DMS153 treated with DMSO at 0.1 percent for 48 hours (cell line): ENCODE data around the gene RANBP3.

Experiments used
- DNase-seq: peaks from one replicate; lab custom pipeline; 2025; ENCODE audit not compliant: unreplicated experiment; lab: John Stamatoyannopoulos, UW

The RANBP3 gene

DNA sequence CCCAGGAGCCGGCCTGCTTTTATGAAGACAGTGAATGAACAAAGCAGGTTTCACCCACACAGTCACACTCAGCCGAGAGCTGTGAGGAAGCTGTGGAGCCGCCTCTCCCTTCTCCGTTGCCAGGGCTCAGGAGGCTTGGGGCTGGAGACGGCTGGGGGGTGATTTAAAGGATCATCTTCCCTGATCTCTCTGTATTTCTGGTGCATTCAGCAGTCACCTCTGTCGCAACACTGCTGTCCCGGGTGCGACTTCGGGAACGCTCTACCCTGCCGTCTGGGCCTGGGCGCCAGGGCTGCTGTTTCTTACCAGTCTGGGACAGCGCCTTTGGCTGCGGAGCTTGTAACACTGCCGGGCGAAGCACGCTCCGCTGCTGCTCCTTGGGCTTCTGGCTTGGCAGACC, 45.8 kb downstream of the RANBP3 start:
- DNase-seq, result no peak

DNA sequence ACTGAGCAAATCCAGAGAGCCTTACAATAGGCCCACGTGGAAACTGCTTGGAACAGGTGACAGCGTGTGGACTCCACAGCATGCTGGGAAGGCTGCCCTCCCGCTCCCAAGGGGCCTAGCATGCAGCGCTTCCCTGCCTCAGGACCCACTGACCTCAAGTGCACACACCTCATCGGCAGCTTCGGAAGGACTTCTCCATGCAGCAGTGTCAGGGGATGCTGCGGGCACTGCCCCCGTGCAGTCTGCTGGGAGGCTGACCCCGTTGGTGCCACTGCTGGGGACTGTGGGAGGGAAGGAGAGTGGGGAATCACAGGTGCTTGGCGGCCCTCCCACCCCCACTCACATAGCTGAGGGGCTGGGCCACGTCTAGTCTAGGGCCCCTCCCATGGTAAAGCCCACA, 46.7 kb downstream of the RANBP3 start:
- no peak for DNase-seq

DNA sequence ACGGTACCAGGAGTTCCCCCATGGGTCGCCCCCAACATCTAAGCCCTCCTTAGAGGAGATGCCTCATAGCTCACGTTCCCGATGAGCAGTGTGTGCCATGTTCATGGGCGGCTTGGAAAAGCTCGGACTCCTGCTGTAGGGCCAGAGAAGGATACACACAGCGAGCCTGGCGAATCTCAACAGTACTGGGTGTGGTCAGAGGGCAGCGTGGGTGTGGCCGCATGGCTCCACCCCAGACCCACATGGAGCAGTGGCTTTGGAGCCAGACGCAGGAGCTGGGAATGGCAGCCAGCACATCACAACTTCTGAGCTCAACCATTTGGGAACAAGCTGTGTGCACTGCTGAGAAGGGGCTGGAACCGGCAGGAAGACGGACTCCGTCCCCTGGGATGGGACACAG, 48.3 kb downstream of the RANBP3 start:
- DNase-seq, result no peak

DNA sequence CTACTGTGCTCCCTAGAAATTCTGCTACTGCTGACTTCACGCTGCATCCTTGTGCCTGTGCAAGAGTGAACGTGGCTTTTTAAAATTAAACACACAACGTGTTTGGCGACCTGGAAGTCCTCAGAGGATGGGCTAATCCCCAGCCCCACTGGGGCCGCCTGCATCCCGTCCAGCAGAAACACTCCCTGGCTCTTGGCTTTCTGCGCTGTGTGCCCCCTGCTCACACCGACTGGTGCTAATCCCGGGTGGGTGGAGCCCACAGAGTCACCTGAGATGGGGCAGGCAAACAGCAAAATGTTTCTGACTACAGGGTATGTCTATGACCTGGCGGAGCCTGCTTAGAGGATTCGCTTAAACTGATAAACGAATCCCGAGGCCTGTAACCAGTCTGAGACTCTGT, 48.8 kb downstream of the RANBP3 start:
- DNase-seq, result no peak

DNA sequence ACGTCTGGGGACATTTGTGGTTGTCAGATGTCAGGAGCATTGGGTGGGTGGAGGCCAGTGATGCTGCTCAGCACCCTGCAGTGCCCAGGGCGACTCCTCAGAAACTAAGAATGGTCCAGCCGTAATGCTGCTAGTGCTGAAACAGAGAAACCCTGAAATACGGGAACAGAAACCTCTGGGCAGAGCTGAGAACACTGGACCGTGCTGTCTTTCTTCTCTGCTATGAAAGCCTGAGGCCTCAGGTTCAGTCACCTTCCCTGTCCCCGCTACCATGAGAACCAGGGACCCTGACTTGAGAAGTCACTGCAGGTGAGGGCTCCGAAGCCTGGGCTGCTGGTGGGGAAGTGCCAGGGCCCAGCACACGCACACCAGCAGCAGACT, 50.5 kb downstream of the RANBP3 start:
- no peak for DNase-seq

DNA sequence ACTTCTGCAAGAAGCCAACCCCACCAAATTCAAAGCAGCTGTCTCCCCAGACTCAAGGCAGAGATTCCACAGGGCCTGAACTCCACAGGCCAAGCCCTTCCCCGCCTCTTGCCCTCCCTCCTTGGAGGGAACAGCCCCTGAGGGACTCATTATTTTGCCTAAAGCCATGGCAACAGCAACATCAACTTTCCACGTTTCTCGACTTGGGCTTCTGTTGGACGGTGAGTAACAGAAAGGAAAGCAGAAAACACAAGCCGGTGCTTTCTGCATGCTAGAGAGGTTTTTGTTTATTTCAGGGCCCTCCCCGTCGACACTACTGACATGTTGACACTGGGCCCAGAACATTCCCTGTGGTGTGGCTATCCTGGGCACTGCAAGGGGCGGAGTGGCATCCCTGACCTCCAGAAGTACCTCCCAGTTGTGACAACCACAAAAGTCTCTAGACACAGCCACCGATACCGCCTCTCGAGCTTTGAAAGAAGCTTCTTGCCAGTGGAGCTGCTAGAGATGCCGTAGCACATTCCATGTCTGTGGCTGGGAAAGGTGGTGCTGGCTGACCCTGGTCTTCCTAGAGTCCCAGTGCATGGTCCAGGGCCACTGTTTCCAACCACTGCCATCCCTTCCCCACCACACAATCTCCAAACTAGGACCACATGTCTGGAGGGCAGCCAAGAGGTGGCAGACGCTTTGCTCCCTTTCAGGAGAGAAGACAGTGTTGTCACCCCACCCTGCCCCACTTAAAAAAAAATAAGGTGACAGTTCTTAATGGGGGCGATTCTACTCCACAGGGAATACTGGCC, 51.1 kb downstream of the RANBP3 start:
- DNase-seq, result no peak

DNA sequence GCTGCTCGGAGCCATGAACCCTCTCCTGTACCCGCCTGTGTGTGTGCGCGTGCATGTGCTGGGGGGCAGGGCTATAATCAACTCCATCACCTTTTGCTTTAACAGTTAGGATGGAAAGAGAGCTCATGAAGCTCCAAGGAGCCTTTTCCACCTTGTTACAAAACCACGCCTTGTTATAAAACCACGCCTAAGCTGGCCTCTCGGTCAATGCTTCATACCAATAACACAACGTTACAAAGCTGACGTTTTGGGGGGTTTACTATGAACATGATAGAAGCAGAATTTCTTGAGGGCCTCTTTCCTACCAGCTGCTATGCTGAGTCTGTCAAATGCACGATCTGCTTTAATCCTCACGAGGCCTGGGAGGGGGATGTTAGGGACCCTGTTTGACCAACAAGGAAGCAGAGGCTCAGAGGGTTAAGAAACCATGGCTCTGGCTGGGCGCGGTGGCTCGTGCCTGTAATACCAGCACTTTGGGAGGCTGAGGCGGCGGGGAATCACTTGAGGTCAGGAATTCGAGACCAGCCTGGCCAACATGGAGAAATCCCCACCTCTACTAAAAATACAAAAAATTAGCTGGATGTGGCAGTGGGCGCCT, 52.0 kb downstream of the RANBP3 start:
- no peak for DNase-seq

DNA sequence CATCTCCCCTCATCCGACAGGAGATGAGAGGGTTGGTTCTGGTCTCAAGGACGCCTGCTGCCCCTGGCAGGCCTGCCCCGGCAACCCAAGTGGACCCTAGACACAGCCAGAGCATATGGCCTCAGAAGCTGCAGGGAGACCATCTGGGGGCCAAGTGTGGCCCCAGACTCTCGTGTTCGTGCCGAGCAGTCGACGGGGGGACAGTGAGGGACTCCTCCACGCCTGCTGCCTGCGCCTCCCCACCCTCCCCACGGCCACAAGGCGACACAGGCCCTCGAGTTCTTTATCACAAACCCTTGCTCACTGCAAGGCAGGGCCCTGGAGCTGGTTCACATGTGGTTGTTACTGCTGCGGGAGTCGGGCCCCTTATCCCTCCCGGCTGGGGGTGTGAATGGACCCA, 54.6 kb downstream of the RANBP3 start:
- DNase-seq, result no peak

DNA sequence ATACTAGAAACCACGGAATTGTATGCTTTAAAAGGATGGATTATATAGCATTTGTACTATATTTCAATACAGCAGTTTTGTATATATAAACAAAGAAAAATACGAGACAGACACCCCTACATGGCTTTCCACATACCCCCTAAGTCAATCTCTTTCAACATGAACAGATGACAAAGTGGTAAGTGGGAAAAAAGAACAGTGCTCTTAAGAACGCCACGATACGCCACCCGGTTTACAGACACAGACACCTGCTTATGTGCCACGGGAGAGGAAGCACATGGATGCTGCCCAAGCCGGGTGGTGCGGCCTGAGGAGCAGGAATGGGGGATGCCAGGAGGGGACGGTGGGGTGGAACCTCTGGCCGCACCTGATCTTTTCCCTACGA, 55.8 kb downstream of the RANBP3 start:
- DNase-seq, result no peak

DNA sequence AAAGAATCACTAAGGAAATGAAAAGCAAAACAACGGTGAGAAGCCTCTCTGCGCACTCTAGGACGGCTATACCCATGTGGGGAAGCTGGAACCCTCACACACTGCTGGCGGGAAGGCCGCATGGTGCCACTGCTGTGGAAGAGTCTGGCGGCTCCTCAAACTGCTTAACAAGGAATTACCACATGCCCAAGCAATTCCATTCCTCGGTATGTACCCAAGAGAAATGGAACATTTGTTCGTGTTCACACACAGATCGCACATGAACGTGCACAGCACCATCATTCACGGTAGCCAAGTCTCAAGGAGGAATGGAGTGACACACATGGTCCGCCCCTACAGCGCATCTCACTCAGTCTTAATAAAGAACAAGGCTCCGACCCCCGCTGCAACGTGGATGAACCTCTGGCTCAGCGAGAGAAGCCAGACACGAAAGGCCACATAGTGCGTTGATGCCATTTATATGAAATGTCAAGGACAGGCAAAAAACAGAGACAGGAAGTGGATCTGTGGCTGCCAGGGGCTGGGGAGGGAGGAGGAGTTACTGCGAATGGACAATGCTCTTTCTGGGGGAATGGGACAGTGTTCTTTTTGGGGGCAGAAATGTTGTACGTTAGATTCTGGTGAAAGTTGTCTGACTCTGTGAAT, 56.3 kb downstream of the RANBP3 start:
- no peak for DNase-seq

DNA sequence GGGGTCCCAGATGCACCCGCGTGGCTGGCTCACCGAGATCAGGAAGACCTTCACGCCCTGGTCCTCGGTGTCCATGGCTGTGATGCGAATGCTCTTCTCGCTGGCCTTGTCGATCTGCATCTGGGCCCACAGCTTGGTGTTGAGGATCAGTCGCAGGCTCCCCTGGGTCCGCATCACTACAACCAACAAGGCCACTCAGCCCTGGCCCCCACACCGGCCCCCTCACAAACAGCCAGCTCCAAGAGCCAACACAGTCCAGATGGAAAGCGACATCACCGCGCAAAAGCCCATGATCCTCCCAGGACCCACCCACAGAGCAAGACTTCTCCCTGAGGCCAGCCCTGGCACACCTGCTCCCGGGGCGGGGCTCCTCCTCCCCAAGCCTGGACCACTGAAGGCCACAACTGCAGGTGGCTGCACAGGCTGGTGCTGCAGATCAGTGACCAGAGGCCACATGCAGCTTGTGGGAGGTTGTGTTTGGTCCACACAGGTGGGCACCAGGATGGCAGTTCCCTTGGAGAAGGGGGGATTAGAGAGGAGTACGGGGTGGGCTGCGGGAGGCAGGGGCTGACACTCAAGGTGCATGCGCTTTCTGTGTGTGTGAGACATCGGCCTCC, 59.4 kb downstream of the RANBP3 start:
- no peak for DNase-seq

DNA sequence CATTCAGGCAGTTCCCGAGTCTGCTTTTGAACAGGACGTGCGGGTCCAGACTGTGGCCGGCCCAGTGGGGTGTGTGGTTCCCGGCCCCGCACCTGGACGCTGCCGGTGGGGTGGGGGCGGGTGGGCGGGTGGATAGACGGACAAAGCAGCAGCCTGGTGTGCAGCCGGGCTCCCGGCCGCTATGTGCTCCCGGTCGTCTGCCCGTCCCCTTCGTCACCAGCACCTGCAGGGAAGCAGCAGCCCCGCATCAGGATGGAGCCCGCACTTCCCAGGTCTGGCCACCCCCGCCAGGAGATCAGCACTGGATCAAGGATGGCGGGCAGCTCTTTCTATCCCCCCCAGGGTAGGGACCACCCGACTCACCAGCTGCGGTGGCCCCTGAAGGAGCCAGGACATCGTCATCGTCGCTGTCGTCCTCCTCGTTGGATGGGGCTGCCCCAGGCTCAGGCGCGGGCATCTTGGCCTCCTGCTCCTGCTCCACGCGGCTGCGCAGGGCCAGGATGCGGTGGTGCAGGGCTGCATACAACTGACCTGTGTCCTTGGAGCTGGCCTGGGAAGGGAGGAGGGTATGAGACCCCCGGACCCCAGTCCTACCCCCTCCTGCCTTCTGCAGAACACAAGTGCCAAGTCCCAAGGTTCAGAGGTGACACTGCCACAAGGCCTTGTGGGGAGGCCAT, 60.4 kb downstream of the RANBP3 start:
- no peak for DNase-seq

DNA sequence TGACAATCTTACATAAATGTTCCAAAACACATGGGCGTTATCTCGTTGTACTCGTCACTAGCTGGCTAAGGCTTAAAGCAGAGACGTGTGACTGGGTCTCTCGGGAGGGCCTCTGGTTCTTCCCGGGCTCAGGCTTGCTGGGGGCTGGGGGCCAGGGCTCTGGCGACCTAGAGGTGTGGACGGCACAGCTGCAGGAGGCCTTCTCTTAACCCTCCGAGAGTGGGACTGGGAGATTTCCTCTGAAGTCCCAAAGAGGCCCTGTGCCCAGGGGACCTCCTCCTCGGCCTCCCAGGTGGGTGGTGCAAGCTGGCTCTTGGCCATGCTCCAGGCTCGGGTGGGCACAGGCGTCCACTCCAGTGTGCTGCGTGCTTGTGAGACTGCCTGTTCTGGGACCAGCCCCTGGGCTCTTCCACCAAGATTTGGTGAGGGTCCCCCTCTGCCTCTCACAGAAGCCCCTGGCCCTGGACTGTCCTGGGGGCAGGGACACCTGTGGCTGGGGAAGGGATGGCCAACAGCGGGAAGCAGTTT, 61.7 kb downstream of the RANBP3 start:
- DNase-seq, result no peak

DNA sequence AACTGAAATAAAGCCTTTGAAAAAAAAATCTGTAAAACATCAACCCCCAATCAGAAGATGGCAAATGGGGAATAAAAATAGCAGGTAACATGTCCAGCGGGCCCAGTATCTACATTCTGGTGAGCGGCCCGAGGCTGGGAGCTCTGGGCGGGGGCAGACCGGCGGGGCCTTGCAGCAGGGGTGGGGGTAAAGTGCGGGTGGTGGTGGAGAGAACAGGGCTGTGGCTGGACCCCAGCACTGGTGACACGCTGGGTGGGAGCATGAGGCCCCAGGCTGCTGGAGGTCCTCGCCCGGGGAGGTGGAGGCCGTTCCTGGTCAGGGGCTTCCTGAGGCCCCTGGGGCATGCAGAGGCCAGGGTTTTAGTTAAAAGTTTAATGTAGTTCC, 62.2 kb downstream of the RANBP3 start:
- DNase-seq, result no peak

DNA sequence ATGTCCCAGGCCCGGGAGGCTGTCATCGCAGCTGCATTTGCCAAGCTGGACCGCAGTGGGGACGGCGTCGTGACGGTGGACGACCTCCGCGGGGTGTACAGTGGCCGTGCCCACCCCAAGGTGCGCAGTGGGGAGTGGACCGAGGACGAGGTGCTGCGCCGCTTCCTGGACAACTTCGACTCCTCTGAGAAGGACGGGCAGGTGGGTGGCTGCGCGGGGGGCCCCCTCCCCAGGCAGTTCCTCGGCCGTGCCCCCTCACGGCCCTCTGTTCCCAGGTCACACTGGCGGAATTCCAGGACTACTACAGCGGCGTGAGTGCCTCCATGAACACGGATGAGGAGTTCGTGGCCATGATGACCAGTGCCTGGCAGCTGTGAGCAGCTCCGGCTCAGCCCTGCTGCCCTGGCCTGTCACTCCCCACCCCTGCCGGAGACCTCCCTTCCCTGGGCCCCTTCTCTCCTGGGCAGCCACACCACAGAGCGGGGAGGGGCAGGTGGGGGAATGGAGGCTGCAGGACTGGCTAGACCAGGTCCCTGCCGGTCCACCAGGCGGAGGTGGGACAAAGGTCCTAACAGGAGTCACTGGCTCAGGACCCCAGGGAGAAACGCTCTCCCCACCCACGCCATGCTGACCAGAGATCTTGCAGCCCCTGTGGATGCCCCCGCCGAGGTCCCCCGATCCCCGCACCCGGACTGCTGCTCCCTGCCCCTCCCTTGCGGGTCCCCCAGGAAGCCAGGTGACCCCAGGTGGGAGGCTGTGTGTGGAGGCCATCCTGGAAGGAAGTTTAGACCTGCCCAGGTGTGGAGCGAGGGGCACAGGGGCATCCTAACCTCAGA, 62.8 kb downstream of the RANBP3 start:
- no peak for DNase-seq

DNA sequence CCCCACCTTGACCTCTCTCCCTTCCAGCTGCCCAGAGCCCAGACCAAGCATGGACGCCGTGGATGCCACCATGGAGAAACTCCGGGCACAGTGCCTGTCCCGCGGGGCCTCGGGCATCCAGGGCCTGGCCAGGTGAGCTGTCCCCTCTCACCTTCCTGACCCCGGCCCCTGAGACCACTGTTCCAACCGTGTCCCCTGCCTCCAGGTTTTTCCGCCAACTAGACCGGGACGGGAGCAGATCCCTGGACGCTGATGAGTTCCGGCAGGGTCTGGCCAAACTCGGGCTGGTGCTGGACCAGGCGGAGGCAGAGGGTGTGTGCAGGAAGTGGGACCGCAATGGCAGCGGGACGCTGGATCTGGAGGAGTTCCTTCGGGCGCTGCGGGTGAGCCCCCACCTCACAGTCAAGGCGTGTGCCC, 63.6 kb downstream of the RANBP3 start:
- DNase-seq, result no peak

DNA sequence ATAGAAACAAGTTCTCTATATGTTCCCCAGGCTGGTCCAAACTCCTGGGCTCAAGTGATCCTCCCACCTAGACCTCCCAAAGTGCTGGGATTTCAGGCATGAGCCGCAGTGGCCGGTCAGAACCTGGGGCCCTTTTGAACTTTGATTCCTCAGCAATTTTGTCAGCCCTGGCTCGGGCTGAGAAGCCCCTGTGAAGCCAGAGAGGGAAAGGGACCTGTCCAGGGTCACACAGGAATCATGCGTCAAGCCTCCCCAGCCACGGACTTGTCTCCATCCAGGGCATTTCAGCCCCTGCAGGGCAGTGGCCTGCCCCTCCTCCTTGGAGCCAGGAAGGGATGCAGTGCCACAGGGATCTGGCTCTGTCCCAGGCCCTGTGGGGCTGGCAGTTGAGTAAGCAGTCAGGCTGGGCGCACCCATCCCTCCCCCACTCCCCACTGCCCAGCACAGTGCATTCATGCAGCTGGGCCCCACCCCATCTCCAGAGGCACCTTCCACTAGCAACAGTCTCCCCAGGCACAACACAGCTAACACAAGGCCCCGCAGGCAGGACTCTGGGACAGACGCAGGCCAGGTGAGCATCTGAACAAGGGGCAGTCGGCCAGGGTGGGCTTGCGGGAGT, 64.1 kb downstream of the RANBP3 start, which contains the start of gene CAPS:
TSS of gene CAPS (plus strand) at position 516 of the 619 bp plus-strand sequence. CDS start 153 bp downstream, outside the sequence.
- no peak for DNase-seq

DNA sequence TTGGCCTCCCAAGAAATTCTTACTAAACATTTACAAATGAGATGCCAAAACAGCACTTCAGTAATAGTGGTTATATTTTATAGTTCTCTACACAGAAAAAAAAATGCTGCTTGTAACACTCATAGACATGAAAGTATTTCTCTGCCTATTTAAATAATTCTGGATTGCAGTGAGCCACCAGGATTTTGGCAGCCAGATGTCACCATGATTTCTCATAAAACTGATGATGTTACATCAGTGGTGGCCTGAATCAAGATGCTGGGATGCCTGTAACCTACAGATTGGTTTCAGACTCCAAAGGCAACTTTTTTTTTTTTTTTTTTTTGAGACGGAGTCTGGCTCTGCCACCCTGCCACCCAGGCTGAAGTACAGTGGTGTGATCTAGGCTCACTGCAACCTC, 66.6 kb downstream of the RANBP3 start:
- DNase-seq, result no peak

DNA sequence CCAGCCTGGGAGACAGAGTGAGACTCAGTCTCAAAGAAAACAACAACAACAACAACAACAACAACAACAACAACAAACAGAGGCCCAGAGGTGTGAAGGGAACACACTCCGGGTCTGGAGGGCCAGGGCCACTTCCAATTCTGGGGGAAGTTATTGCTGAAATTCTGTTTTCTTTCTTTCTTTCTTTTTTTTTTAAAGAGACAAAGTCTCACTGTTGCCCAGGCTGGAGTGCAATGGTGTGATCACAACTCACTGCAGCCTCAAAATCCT, 67.4 kb downstream of the RANBP3 start:
- DNase-seq, result no peak
